IMR-90 (cell line): ENCODE results near the gene SLC28A2. TPM values are rescaled to one million over a fixed set of nuclear protein-coding genes. Genes with fewer than 3 reads are reported as not detected.

ENCODE experiments used
- ATAC-seq: fragments of 200-7000 bp; cut with Tn5 transposase; 2 replicates; pipeline ENCODE4 v1.9.1; 2020; ENCODE audit warnings: low read depth, mild to moderate bottlenecking, moderate library complexity
- BruUV-seq: library from RNA; stranded (reverse); fragments of 400-500 nt; replicated peaks from 2 replicates; lab custom pipeline; 2021; lab: Mats Ljungman, UMichigan
- CTCF ChIA-PET: fragments of 300-600 bp; formaldehyde crosslinking; extraction: SDS; loops from one replicate; lab custom pipeline; 2021; ENCODE audit warnings: antibody characterized with exemption; lab: Yijun Ruan, JAX
- POLR2A ChIA-PET: fragments of 300-600 bp; sonication (Branson Sonifier 250); formaldehyde crosslinking; loops from one replicate; lab custom pipeline; 2022; ENCODE audit warnings: antibody characterized with exemption; ENCODE audit not compliant: unreplicated experiment; lab: Charles Lee
- DNase-seq: peaks from one replicate; pipeline ENCODE4 v3.0.0; 2013
- H2AFZ ChIP-seq: replicated peaks from 2 replicates; pipeline ENCODE3; 2013; ENCODE audit warnings: low read length, mild to moderate bottlenecking; ENCODE audit not compliant: poor library complexity
- H2AK5ac ChIP-seq: 2 replicates; pipeline ENCODE4 v1.6.1; 2013; ENCODE audit warnings: low read depth, low read length, inconsistent platforms
- H2AK9ac ChIP-seq: replicated peaks from 2 replicates; pipeline ENCODE3; 2013; ENCODE audit warnings: mild to moderate bottlenecking, low read depth, low read length, moderate library complexity; ENCODE audit not compliant: poor library complexity
- H2BK120ac ChIP-seq: 2 replicates; pipeline ENCODE4 v1.6.1; 2013; ENCODE audit warnings: low read depth, low read length, inconsistent platforms
- H2BK15ac ChIP-seq: 3 replicates; pipeline ENCODE4 v1.6.1; 2013; ENCODE audit warnings: low read depth, low read length, inconsistent platforms
- H2BK20ac ChIP-seq: 2 replicates; pipeline ENCODE4 v1.6.1; 2013; ENCODE audit warnings: low read depth, mild to moderate bottlenecking, inconsistent platforms, low read length, moderate library complexity
- H2BK5ac ChIP-seq: 2 replicates; pipeline ENCODE4 v1.6.1; 2013; ENCODE audit warnings: mild to moderate bottlenecking, low read depth, low read length, inconsistent platforms; ENCODE audit not compliant: poor library complexity, severe bottlenecking
- H3K14ac ChIP-seq: replicated peaks from 2 replicates; pipeline ENCODE4 v1.6.1; 2013; ENCODE audit warnings: low read depth, low read length, inconsistent platforms
- H3K18ac ChIP-seq: 2 replicates; pipeline ENCODE4 v1.6.1; 2013; ENCODE audit warnings: low read depth, low read length, control low read depth
- H3K23ac ChIP-seq: 2 replicates; pipeline ENCODE4 v1.6.1; 2013; ENCODE audit warnings: low read depth, low read length, inconsistent platforms
- H3K27ac ChIP-seq: 2 replicates; pipeline ENCODE4 v1.5.1; 2013; ENCODE audit warnings: mild to moderate bottlenecking, control low read depth, low read length; ENCODE audit not compliant: insufficient read depth
- H3K27me3 ChIP-seq: 2 replicates; pipeline ENCODE4 v1.6.1; 2013; ENCODE audit warnings: low read length; ENCODE audit not compliant: control insufficient read depth, insufficient read depth
- H3K36me3 ChIP-seq: 2 replicates; pipeline ENCODE4 v1.6.1; 2013; ENCODE audit warnings: low read length, mixed read lengths; ENCODE audit not compliant: control insufficient read depth, insufficient read depth
- H3K4ac ChIP-seq: 2 replicates; pipeline ENCODE4 v1.6.1; 2013; ENCODE audit warnings: low read depth, low read length, inconsistent platforms
- H3K4me1 ChIP-seq: 2 replicates; pipeline ENCODE4 v1.6.1; 2013; ENCODE audit warnings: low read length, mixed read lengths; ENCODE audit not compliant: control insufficient read depth, insufficient read depth
- H3K4me2 ChIP-seq: 2 replicates; pipeline ENCODE4 v1.6.1; 2013; ENCODE audit warnings: low read depth, mild to moderate bottlenecking, control low read depth, low read length, moderate library complexity
- H3K4me3 ChIP-seq: 2 replicates; pipeline ENCODE4 v1.5.1; 2013; ENCODE audit warnings: low read depth, mild to moderate bottlenecking, control low read depth, low read length, moderate library complexity; ENCODE audit not compliant: insufficient read depth
- H3K56ac ChIP-seq: 2 replicates; pipeline ENCODE4 v1.6.1; 2013; ENCODE audit warnings: low read length, inconsistent platforms; ENCODE audit not compliant: insufficient read depth; ENCODE audit errors: extremely low read depth
- H3K79me1 ChIP-seq, 2 experiments: 2 replicates each; pipeline ENCODE4 v1.6.1; 2013; ENCODE audit warnings: low read length in 2 of 2, inconsistent platforms in 1 of 2, low read depth in 1 of 2
- H3K9ac ChIP-seq: 2 replicates; pipeline ENCODE4 v1.6.1; 2013; ENCODE audit warnings: low read depth, low read length, control low read depth
- H3K9me1 ChIP-seq: 2 replicates; pipeline ENCODE4 v1.6.1; 2013; ENCODE audit warnings: low read length, inconsistent platforms; ENCODE audit not compliant: insufficient read depth
- H3K9me3 ChIP-seq: 2 replicates; pipeline ENCODE4 v1.6.1; 2013; ENCODE audit warnings: low read length; ENCODE audit not compliant: control insufficient read depth, insufficient read depth
- H4K20me1 ChIP-seq: 2 replicates; pipeline ENCODE4 v1.6.1; 2013; ENCODE audit warnings: low read length, inconsistent platforms; ENCODE audit not compliant: insufficient read depth
- H4K5ac ChIP-seq: 2 replicates; pipeline ENCODE4 v1.6.1; 2013; ENCODE audit warnings: mild to moderate bottlenecking, low read depth, low read length, control low read depth
- H4K8ac ChIP-seq, 2 experiments: 2 replicates each; pipeline ENCODE4 v1.6.1; 2013; ENCODE audit warnings: low read depth in 2 of 2, low read length in 2 of 2, control low read depth in 1 of 2, inconsistent platforms in 1 of 2
- H4K91ac ChIP-seq: 2 replicates; pipeline ENCODE4 v1.6.1; 2013; ENCODE audit warnings: low read depth, low read length, inconsistent platforms; ENCODE audit not compliant: insufficient read depth
- BHLHE40 ChIP-seq: fragments of 150-350 bp; IDR thresholded peaks from 2 replicates; pipeline ENCODE4 v1.6.1; 2016; ENCODE audit warnings: mild to moderate bottlenecking, low read depth, low read length
- CEBPB ChIP-seq: IDR thresholded peaks from 2 replicates; pipeline ENCODE4 v1.6.1; 2012; ENCODE audit warnings: low read depth, low read length, improper control_type of control experiment
- FOS ChIP-seq: fragments of 150-350 bp; IDR thresholded peaks from 2 replicates; pipeline ENCODE4 v1.6.1; 2016; ENCODE audit warnings: low read depth, low read length
- NFE2L2 ChIP-seq: fragments of 150-350 bp; IDR thresholded peaks from 2 replicates; pipeline ENCODE4 v1.6.1; 2016; ENCODE audit warnings: low read depth, mild to moderate bottlenecking, low read length
- RAD21 ChIP-seq: IDR thresholded peaks from 2 replicates; pipeline ENCODE4 v1.6.1; 2012; ENCODE audit warnings: low read length, improper control_type of control experiment
- RCOR1 ChIP-seq: IDR thresholded peaks from 2 replicates; pipeline ENCODE4 v1.6.1; 2012; ENCODE audit warnings: mild to moderate bottlenecking, low read length, improper control_type of control experiment; ENCODE audit not compliant: insufficient replicate concordance
- WGBS, 2 experiments: methylation state at CpG; one replicate each; pipeline versions ENCODE4 v1.1.5 to v1.1.7; 2013; ENCODE audit warnings: missing lambda C conversion rate in 2 of 2; ENCODE audit not compliant: insufficient read length in 1 of 2; ENCODE audit errors: extremely low coverage in 2 of 2; 5-methylcytosine and 5-hydroxymethylcytosine counted together
- dilution Hi-C: fragments of 300-500 bp; cut with HindIII; formaldehyde crosslinking; loops from one replicate; pipeline ENCODE4 v1.14.3; 2018; ENCODE audit warnings: low sequenced_read_pairs; ENCODE audit not compliant: unreplicated experiment
- in situ Hi-C: fragments of 300-500 bp; cut with MboI; formaldehyde crosslinking; loops from 3 replicates; pipeline ENCODE4 v1.14.3; 2019; ENCODE audit warnings: low sequenced_read_pairs, inconsistent platforms, mixed read lengths
- intact Hi-C: fragments of 100-400 bp; cut with micrococcal nuclease; formaldehyde crosslinking; loops from 2 replicates; pipeline ENCODE4 v1.10.0; 2022
- polyA plus RNA-seq, 3 experiments: library from polyadenylated mRNA; depleted of rRNA; stranded (reverse); fragments of >200 nt; gene quantifications; 2 replicates each; pipeline ENCODE4 v1.2.3, GENCODE V29; 2012; ENCODE audit warnings: low replicate concordance in 1 of 3
- total RNA-seq: library from RNA; depleted of rRNA; stranded (reverse); fragments of >200 nt; gene quantifications from 2 replicates; pipeline ENCODE4 v1.2.3, GENCODE V29; 2012
- TF ChIP-seq, protein P1 (sequence below): fragments of 150-350 bp; IDR thresholded peaks from 2 replicates; pipeline ENCODE4 v1.6.1; 2017; ENCODE audit warnings: mild to moderate bottlenecking, antibody characterized with exemption, low read length, low read depth

The SLC28A2 gene
- total and polyA plus RNA-seq, 2 of the 4 experiments (the other 2 are of a cell fraction), result not detected

DNA sequence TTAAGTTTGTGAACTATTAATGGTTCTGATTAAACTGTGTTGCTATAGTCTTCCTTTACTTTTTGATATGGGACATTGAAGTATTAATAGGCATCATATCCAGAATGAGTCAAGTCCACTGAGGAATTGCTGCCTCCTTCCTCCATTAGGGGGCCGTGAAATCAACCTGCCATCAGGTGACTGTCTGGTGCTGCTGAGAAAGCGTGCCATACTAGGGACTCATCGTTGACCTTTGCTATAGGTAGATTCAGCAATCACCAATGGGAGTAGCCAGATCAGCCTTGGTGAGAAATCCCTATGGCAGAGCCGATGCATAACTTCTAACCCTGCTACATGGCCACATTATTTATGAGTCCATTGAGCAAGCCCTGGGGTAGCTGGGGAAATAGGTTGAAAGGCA, 30.1 kb upstream of the SLC28A2 start:
- no peak overlapping the region for H3K4me2 ChIP-seq
- TF ChIP-seq CEBPB (no peak), RAD21 (no peak), RCOR1 (no peak), NFE2L2 (no peak), FOS (no peak), BHLHE40 (no peak)
- TF ChIP-seq, protein P1, sequence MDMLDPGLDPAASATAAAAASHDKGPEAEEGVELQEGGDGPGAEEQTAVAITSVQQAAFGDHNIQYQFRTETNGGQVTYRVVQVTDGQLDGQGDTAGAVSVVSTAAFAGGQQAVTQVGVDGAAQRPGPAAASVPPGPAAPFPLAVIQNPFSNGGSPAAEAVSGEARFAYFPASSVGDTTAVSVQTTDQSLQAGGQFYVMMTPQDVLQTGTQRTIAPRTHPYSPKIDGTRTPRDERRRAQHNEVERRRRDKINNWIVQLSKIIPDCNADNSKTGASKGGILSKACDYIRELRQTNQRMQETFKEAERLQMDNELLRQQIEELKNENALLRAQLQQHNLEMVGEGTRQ, result no peak
- H3K4me3 ChIP-seq, result no peak overlapping the region
- H3K27ac ChIP-seq, result no peak overlapping the region
- no peak overlapping the region for H3K23ac ChIP-seq
- dilution Hi-C loops (no loop called here), intact Hi-C loops (no loop called here), in situ Hi-C loops (no loop called here)
- no peak overlapping the region for H3K18ac ChIP-seq
- no peak overlapping the region for H4K91ac ChIP-seq
- ATAC-seq (no peak), DNase-seq (no peak)
- H3K9me3 ChIP-seq, result no peaks in the 10 kb centered on the region
- H2AFZ ChIP-seq, result no peak overlapping the region
- no peak overlapping the region for H2AK9ac ChIP-seq
- no peaks in the 10 kb centered on the region for H3K79me1 ChIP-seq
- no peaks in the 10 kb centered on the region for H3K36me3 ChIP-seq
- H3K9ac ChIP-seq, result no peak overlapping the region
- H4K8ac ChIP-seq, result no peak overlapping the region
- ChIA-PET CTCF (no interaction called here), POLR2A (no interaction called here)
- WGBS, 2 experiments, result no CpG with 5 or more reads among the region's 4 CpGs
- H4K5ac ChIP-seq, result no peak overlapping the region
- H3K56ac ChIP-seq, result no peak overlapping the region
- no peak overlapping the region for H2BK5ac ChIP-seq
- BruUV-seq, result no TSS peak
- no peak overlapping the region for H2BK120ac ChIP-seq
- peaks cover 13% of the 10 kb centered on the region; the same call in 1 of the 2 replicates for H3K27me3 ChIP-seq
- no peaks in the 10 kb centered on the region for H3K9me1 ChIP-seq
- no peak overlapping the region for H2BK20ac ChIP-seq
- H3K4ac ChIP-seq, result no peak overlapping the region
- H3K14ac ChIP-seq, result no peak overlapping the region
- no peaks in the 10 kb centered on the region for H3K4me1 ChIP-seq
- no peak overlapping the region for H2BK15ac ChIP-seq
- no peak overlapping the region for H2AK5ac ChIP-seq
- H4K20me1 ChIP-seq, result no peaks in the 10 kb centered on the region
